GM18907 (cell line): ENCODE measurements around the gene SSX2IP.
A peak's percentile ranks its signal among the peaks of the same experiment; 100 is the strongest.
"Not testable (repeated sequence)": the region's sequence is repeated elsewhere in the genome, so short reads cannot be mapped to it uniquely, and the experiment has no call there.

Experiments
- ATAC-seq: cut with Tn5 transposase; IDR thresholded peaks from one replicate; pipeline ENCODE4 v1.9.1; 2021; ENCODE audit warnings: mild to moderate bottlenecking, moderate library complexity; ENCODE audit not compliant: unreplicated experiment

Gene SSX2IP

GRCh38 chr1:84690397-84691121, at the start of gene SSX2IP:
TSS of gene SSX2IP (minus strand) at chr1:84690461. CDS start at chr1:84671219, 19,242 bp downstream.
- ATAC-seq: peak; percentile 94

- no peak for ATAC-seq
Measured at GRCh38 chr1:84738237-84738636, 48.0 kb upstream of the SSX2IP start.

- no peak for ATAC-seq
Measured at GRCh38 chr1:84737590-84737989, 47.3 kb upstream of the SSX2IP start.

DNA sequence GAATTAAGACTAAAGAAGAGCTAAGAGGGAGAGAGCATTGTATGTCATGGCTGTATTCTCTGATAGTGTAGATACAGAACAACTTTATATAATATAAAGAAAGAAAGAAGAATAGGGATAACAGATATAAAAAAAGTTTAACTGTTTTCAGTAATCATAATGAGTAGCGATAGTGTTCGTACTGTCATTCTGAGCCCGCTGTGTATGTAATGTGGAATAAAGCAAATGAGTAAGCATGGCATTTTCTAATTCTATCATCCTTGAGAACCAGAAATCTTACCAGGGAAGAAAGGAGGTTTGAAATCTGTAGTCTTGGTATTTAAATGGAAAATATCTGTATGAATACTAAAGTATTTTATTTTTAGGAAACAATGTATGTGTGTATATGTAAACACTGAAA, 46.7 kb upstream of the SSX2IP start:
- no peak for ATAC-seq

DNA sequence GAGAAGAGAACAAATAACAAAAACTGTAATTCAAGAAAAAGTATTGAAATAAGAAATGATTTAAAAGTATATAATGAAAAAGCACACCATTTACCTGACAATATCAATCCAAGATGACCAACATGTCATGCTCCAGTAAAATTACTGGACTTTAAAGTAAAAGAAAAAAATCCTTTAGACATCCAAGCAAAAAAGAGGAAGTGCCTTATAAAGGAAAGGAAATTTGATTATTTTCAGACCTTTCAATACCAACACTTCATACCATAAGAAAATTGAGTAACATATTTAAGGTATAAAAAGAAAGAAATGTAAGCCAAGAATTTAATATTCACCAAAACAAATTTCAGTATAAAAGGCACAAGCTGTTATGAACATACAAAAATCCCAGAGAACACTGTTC, 46.2 kb upstream of the SSX2IP start:
- no peak for ATAC-seq

DNA sequence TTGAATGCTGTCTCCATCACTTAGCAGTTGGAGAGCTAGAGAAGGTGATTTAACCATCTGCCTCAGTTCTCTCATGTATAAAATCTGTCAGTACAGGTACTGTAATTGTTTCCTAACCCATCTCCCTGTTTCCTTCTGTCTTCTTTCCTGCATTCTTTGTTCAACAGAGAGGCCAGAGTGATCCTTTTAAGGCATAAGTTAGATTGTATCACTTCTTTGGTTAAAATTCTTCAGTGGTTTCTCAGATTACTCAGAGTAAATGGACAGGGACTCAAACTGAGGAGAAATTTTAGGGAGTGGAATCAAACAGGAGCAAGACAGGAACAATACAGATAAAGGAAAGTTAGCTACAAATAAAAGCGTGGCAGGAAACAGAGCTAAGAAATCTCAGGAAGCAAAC, 45.2 kb upstream of the SSX2IP start:
- ATAC-seq: no peak

GRCh38 chr1:84732520-84732919, 42.3 kb upstream of the SSX2IP start:
- ATAC-seq: no peak

- ATAC-seq: no peak
Measured at GRCh38 chr1:84731519-84731918, 41.3 kb upstream of the SSX2IP start.

DNA sequence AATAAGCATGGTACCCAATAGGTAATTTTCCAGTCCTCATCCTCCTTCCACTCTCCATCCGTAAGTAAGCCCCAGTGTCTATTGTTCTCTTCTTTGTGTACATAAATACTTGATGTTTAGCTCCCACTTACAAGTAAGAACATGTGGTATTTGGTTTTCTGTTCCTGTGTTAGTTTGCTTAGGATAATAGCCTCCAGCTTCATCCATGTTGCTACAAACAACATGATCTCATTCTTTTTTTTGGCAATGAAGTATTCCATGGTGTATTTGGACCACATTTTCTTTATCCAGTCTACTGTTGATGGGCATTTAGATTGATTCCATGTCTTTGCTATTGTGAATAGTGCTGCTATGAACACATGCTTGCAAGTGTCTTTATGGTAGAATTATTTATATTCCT, 37.5 kb upstream of the SSX2IP start:
- not testable (repeated sequence) for ATAC-seq

DNA sequence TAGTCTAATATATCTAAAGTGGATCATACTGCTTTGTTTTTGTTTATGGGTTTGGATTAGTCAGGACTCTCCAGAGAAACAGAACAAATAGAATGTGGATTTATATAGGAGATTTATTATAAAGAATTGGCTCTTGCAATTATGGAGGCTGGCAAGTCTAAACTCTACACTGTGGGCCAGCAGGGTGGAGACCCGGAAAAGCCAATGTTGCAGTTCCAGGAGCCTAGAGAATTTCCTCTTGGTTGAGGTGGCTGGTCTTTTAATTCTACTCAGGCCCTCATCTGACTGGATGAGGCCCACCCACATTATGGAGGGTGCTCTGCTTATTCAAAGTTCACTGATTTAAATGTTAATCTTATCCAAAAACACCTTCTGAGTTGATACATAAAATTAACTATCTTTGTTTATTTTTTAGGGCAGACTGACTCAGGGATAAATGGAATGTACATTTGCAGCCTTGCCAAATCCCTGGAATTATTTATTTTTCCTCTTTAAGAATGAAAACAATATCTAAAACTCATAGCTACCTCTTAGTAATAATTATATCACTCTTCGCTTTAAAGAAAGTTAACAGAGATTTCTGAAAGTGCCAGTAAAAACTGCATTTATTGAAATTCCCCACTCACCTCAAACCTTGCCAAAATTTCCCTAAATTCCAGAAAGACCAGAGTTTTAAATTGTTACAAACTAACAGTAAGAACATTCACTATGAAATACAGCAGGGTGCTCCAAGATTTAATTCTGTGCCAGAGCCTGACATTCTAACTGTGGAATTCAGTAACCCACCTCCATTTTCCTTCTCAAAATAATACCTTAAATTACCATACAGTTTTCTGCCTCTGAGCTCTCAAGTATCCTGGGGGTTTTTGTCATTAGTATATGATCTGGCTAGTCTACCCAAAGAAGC, 36.6 kb upstream of the SSX2IP start:
- no peak for ATAC-seq

DNA sequence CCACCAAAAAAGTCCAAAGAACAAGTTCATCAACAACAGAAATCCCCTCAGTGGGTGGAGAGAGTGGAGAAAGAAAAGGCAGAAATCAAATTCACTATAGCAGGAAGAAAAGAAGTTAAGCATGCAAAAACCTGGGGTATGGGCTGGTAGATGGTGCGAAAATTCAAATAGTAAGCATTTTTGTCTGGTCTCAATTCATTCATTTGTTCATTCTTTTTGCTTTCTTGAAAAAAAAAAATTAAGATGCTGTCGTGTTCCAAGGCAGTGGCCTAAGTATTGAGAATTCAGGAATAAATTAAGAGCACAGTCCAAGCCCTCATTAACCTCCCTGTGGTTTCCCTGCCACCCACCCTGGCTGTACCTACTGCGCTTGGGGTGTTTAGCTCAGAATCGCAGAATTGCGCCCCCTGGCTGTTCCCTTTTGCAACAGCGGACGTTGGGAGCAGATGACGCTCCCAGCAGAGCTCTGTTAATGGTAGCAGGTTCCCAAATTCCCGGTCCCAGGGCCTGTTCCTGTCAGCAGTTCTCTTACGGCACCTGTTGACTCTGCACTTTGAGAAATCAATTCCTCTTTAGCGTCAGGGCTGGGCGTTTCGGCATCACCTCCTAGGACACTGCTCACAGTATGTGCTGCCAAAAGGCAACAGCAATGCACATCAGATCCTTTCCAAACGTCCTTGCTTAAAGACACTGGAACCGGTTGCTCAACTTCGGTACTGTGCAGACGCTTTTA, 34.0 kb upstream of the SSX2IP start:
- no peak for ATAC-seq

GRCh38 chr1:84722794-84723193, 32.5 kb upstream of the SSX2IP start:
- no peak for ATAC-seq

DNA sequence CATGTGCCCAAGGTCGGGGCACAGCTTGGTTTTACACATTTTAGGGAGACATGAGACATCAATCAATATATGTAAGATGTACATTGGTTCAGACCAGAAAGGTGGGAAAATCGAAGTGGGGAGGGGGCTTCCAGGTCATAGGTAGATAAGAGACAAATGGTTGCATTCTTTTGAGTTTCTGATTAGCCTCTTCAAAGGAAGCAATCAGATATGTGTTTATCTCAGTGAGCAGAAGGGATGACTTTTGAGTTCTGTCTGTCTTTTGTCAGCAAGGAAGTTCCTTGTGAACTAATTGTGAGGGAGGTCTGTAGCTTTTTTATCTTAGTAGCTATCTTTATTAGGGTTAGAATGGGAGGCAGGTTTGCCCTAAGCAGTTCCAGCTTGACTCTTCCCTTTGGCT, 31.6 kb upstream of the SSX2IP start:
- ATAC-seq: not testable (repeated sequence)

DNA sequence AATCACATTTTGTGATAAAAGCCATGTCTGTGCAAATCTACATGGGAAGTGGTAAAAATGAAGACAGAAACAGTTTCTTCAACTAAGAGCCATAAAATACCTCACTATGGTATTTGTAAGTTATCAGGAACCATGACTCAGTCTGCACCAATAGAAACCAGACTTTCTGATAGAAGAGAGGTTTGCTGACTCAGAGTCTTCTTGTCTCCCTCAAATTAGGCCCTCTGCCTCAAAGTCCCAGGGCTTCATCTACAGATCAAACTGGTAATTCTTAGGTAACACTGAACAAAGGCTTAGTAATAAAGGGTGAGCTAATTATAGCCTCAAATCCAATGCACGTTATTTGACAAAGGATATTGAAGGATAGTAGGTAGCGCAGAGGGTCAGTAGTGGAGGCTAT, 30.9 kb upstream of the SSX2IP start:
- ATAC-seq: peak; percentile 46

DNA sequence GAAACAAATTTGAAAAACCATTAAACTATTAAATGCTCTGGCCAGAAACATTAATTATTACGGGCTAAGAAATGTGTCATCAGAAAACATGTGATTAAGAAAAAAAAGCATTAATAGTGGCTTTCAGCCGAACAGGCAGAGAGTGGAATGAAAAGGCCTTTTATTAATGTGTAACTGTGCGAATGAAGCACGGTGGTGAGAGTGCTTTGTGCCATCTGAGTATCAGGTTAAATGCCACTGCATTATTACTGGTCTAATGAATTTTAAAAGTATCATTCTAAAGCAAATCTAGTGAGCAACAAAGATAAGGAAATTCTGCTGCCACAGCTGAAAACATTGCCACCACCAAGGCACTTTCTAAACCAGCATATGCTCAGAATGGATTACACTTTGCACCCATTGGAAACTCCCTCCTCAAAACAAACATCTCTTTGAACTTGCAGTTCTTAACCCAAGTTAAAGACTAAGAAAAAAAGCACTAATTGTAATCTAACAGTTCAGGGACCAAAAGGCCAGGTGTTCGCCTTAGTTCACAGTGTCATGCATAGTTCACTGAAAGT, 30.0 kb upstream of the SSX2IP start:
- ATAC-seq: peak; percentile 86

DNA sequence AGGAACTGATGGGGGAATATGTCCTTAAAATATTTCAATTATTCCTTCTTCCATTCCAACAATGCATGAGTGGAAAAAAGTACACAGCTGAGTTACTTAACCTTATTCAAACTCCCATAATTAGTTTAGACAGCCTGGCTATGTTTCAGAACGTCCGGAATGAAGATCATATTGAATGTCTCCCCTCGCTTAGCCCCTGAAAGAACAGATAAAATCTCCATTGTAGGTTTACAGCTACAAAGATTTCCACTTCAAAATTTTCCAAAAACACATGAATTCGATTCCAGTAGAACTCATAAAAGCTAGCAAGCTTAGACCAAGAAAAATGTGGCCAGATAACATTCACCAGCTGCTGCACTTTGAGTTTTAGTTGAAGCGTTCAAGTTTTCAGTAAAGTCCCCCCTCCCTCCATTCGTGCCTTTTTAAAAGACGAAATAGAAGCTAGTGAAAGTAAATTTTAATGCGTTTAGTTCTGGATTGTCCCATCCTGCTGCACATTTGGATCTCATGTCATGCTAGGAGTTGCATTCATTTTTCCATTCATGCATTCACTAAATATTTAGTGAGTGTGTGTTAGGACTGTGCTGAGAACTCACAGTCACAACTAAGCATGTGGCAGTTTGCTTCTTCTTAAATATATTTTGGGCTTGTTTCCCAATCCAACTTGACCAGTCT, 29.4 kb upstream of the SSX2IP start:
- ATAC-seq: peak; percentile 2

DNA sequence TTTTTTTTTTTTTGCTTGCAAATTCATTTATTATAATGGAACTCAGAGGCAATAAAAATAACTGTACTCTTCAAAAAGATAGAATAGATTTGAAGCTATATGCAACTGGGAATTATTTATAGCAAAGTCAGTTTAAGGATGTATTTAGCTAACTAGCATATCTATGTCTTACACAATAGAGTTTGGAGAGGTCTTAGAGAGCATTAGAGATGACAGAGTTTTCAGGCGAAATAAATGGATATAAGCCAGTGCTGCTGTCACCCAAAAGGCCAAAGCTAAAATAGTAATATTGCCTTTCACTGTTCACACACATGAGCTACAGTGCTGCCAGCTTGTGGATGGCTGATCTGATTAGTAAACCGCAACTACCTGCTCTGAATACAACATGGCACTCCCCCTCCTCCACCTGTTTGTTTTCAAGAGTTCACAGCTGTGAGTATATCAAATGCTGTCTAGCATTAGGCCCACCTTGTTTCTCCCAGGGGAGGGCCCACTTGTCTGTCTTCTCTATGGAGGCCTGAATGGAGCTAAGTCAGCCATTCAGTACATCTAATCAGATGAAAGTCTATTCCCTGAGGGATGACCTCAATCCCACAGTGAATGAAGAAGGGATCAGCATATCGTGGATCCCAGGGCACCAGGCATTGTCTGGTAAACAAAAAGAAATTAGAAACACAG, 25.2 kb upstream of the SSX2IP start:
- no peak for ATAC-seq

DNA sequence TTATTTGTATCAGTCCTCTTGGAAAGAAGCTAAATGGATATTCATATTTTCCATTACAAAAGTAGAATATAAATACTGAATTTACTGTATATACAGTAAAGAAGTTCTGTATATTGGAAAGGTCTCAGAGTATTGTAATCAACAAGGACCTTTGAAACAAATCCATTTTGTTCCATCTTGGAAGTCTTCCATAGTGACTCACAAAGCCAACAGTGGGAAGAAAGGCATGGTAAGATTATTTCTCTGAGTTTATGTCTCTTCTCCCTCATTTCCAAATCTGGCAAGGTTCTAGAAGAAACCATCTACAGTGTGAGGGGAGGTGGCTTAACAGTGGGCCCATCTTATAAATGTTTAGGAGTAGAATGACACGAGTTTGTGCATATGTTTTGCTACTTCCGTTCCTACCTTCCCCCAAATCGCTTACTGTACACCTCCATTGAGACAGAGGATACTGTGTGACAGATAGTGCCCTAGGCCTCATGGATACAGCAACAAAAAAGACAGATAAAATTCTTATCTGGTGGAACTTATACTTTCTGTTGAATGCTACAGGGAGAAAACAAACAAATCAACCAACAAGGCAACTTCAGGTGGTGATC, 22.1 kb upstream of the SSX2IP start:
- ATAC-seq: no peak

- ATAC-seq: no peak
Measured at GRCh38 chr1:84711869-84712268, 21.6 kb upstream of the SSX2IP start.

DNA sequence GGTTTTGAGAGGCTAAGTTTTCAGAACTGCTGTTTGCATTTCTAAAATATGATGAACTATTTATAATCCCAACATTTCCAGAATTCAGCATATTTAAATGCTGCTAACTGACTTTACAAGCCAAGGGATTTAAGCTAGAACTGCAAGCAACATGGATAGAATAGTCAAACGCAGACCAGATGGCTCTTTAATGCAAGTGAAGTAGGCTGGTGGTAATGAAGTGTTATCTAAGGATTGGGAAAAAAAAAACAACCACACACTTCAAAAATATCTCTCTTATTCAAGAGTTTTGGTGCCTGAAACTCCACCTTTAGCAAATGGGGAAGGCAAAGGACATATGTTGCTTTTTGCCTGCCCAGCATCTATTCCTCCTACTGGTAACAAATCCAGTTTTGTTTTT, 20.9 kb upstream of the SSX2IP start:
- no peak for ATAC-seq
